GM12878 (cell line): ENCODE results near the gene CDC5L. TPM values are rescaled to one million over a fixed set of nuclear protein-coding genes. Genes with fewer than 3 reads are reported as not detected.

Experiments used
- ATAC-seq: fragments of 200-7000 bp; cut with Tn5 transposase; 3 replicates; pipeline ENCODE4 v1.9.1; 2020; ENCODE audit warnings: mild to moderate bottlenecking, moderate library complexity
- BruUV-seq: library from RNA; stranded (reverse); fragments of 400-500 nt; replicated peaks from 2 replicates; lab custom pipeline; 2021; lab: Mats Ljungman, UMichigan
- CTCF ChIA-PET: fragments of 300-600 bp; sonication (Branson Sonifier 250); formaldehyde crosslinking; extraction: SDS; loops from one replicate; lab custom pipeline; 2021; ENCODE audit warnings: inconsistent platforms; lab: Yijun Ruan, JAX
- POLR2A ChIA-PET: fragments of 350-600 bp; formaldehyde crosslinking; extraction: SDS; loops from one replicate; lab custom pipeline; 2021; ENCODE audit warnings: inconsistent platforms; lab: Charles Lee
- RAD21 ChIA-PET: fragments of 300-600 bp; sonication (Branson Sonifier 250); formaldehyde crosslinking; loops from one replicate; lab custom pipeline; 2023; ENCODE audit warnings: antibody characterized with exemption; ENCODE audit not compliant: unreplicated experiment; lab: Charles Lee
- SMC1A ChIA-PET: fragments of 300-600 bp; sonication (Branson Sonifier 250); formaldehyde crosslinking; loops from one replicate; lab custom pipeline; 2023; ENCODE audit not compliant: unreplicated experiment, uncharacterized antibody; lab: Charles Lee
- DNase-seq: peaks from one replicate; pipeline ENCODE4 v3.0.0-alpha.2; 2011; ENCODE audit warnings: low read depth, low spot score
- FAIRE-seq: peaks from 3 replicates; lab custom pipeline; 2011; peaks lifted over from hg19 to GRCh38; lab: Jason Lieb, UNC
- H2AFZ ChIP-seq: 2 replicates; pipeline ENCODE4 v1.6.0; 2011; ENCODE audit warnings: low read depth, low read length, control low read depth; ENCODE audit not compliant: control insufficient read depth
- H3K27ac ChIP-seq: 2 replicates; pipeline ENCODE4 v1.5.1; 2011; ENCODE audit warnings: control low read depth; ENCODE audit not compliant: control insufficient read depth, insufficient read depth
- H3K27me3 ChIP-seq, 2 experiments: replicated peaks in 1 of 2; 2 replicates each; pipeline versions ENCODE4 v1.6.0 to v1.6.1; 2011; ENCODE audit warnings: low read length in 1 of 2; ENCODE audit not compliant: control insufficient read depth in 2 of 2, insufficient read depth in 2 of 2
- H3K36me3 ChIP-seq, 2 experiments: 2 replicates each; pipeline ENCODE4 v1.5.1; 2011; ENCODE audit warnings: low read length in 1 of 2; ENCODE audit not compliant: control insufficient read depth in 2 of 2, insufficient read depth in 2 of 2
- H3K4me1 ChIP-seq: 2 replicates; pipeline ENCODE4 v1.6.1; 2011; ENCODE audit warnings: mild to moderate bottlenecking, low read length, moderate library complexity, mixed read lengths; ENCODE audit not compliant: control insufficient read depth, insufficient read depth
- H3K4me2 ChIP-seq: 2 replicates; pipeline ENCODE4 v1.6.0; 2011; ENCODE audit warnings: control low read depth; ENCODE audit not compliant: control insufficient read depth, insufficient read depth
- H3K4me3 ChIP-seq: fragments of 200-600 bp; sonication (generic); 2 replicates; pipeline ENCODE4 v1.5.1; 2016
- H3K79me2 ChIP-seq: 2 replicates; pipeline ENCODE4 v1.6.0; 2011; ENCODE audit warnings: low read length; ENCODE audit not compliant: control insufficient read depth, insufficient read depth
- H3K9ac ChIP-seq: 2 replicates; pipeline ENCODE4 v1.8.0; 2011; ENCODE audit warnings: low read length, control low read depth, mixed read lengths; ENCODE audit not compliant: control insufficient read depth, insufficient read depth
- H3K9me3 ChIP-seq: replicated peaks from 3 replicates; pipeline ENCODE4 v1.5.1; 2011; ENCODE audit warnings: mild to moderate bottlenecking, low read length; ENCODE audit not compliant: control insufficient read depth, insufficient read depth
- H4K20me1 ChIP-seq: 2 replicates; pipeline ENCODE4 v1.6.0; 2011; ENCODE audit not compliant: control insufficient read depth, insufficient read depth
- CEBPB ChIP-seq, 2 experiments: fragments of 150-350 bp in 1 of 2; IDR thresholded peaks; 2 replicates each; pipeline ENCODE4 v1.6.1; 2012 to 2014; ENCODE audit warnings: low read depth in 2 of 2, low read length in 2 of 2, borderline replicate concordance in 1 of 2, inconsistent platforms in 1 of 2
- CHD4 ChIP-seq: fragments of 200-600 bp; sonication (generic); IDR thresholded peaks from 2 replicates; pipeline ENCODE4 v1.6.1; 2016; ENCODE audit warnings: mild to moderate bottlenecking
- E4F1 ChIP-seq: fragments of 450-650 bp; IDR thresholded peaks from 2 replicates; pipeline ENCODE4 v1.6.1; 2018; ENCODE audit warnings: borderline replicate concordance, mild to moderate bottlenecking; ENCODE audit not compliant: partially characterized antibody
- ETV6 ChIP-seq, 2 experiments: fragments of 450-650 bp in 1 of 2; IDR thresholded peaks in 1 of 2; conservative IDR thresholded peaks in 1 of 2; 2 replicates each; pipeline ENCODE4 v1.6.1; 2014; ENCODE audit warnings: antibody characterized with exemption in 1 of 2, borderline replicate concordance in 1 of 2, low read depth in 1 of 2, mild to moderate bottlenecking in 1 of 2, moderate library complexity in 1 of 2
- EZH2 ChIP-seq: IDR thresholded peaks from 2 replicates; pipeline ENCODE4 v1.6.1; 2012; ENCODE audit warnings: low read depth, mild to moderate bottlenecking, control low read depth, inconsistent platforms, low read length, borderline replicate concordance; ENCODE audit not compliant: control insufficient read depth
- IRF4 ChIP-seq: IDR thresholded peaks from 2 replicates; pipeline ENCODE4 v1.6.1; 2011; ENCODE audit warnings: low read depth, low read length
- MYC ChIP-seq: IDR thresholded peaks from 2 replicates; pipeline ENCODE4 v1.6.1; 2011; ENCODE audit warnings: mild to moderate bottlenecking, low read length, moderate library complexity, inconsistent platforms; ENCODE audit not compliant: insufficient read depth, insufficient replicate concordance, insufficient read length, severe bottlenecking
- NFIC ChIP-seq: IDR thresholded peaks from 2 replicates; pipeline ENCODE4 v1.6.1; 2012; ENCODE audit warnings: low read depth, mild to moderate bottlenecking, inconsistent platforms, low read length, moderate library complexity
- PML ChIP-seq: IDR thresholded peaks from 2 replicates; pipeline ENCODE4 v1.6.1; 2012; ENCODE audit warnings: low read length, inconsistent platforms
- RUNX3 ChIP-seq: IDR thresholded peaks from 2 replicates; pipeline ENCODE4 v1.6.1; 2012; ENCODE audit warnings: low read length, inconsistent platforms
- SRF ChIP-seq, 2 experiments: IDR thresholded peaks; 2 replicates each; pipeline ENCODE4 v1.6.1; 2011; ENCODE audit warnings: low read depth in 2 of 2, low read length in 2 of 2, mild to moderate bottlenecking in 1 of 2, moderate library complexity in 1 of 2
- USF1 ChIP-seq: IDR thresholded peaks from 2 replicates; pipeline ENCODE4 v1.6.1; 2011; ENCODE audit warnings: borderline replicate concordance, low read depth, mild to moderate bottlenecking, moderate library complexity, mixed read lengths, low read length; ENCODE audit not compliant: insufficient read depth; ENCODE audit errors: extremely low read length
- WRNIP1 ChIP-seq: IDR thresholded peaks from 2 replicates; pipeline ENCODE4 v1.6.1; 2011; ENCODE audit warnings: low read depth, low read length, improper control_type of control experiment, borderline replicate concordance
- ZBTB40 ChIP-seq: fragments of 450-650 bp; IDR thresholded peaks from 2 replicates; pipeline ENCODE4 v1.6.1; 2016; ENCODE audit warnings: mild to moderate bottlenecking, moderate library complexity, borderline replicate concordance
- WGBS: methylation state at CpG from one replicate; pipeline ENCODE4 v1.1.6; 2016; ENCODE audit warnings: low lambda C conversion rate; ENCODE audit not compliant: insufficient replicate concordance, insufficient coverage; ENCODE audit errors: missing lambda C conversion rate; 5-methylcytosine and 5-hydroxymethylcytosine counted together
- in situ Hi-C: fragments of 300-500 bp; cut with MboI; formaldehyde crosslinking; loops from 9 replicates; pipeline ENCODE4 v1.14.3; 2018; ENCODE audit warnings: mixed read lengths
- intact Hi-C: fragments of 100-400 bp; cut with micrococcal nuclease; formaldehyde crosslinking; loops from one replicate; pipeline ENCODE4 v1.14.2; 2022; ENCODE audit not compliant: unreplicated experiment
- polyA plus RNA-seq, 11 experiments: library from polyadenylated mRNA; depleted of rRNA in 4 of 11; unstranded in 6 of 11; stranded (reverse) in 5 of 11; fragments of >200 nt; fragmentation: Nextera tagmentation in 4 of 11; fragmentation: Illumina TruSeq in 1 of 11; extraction: Ambion mirVana in 4 of 11; extraction: Trizol in 1 of 11; gene quantifications; 1 replicate in 1 of 11; 2 replicates in 10 of 11; pipeline versions ENCODE4 v1.2.1 to v1.2.3, GENCODE V29; 2011 to 2016; ENCODE audit warnings: inconsistent platforms in 2 of 11, missing spikeins in 2 of 11, low read depth in 1 of 11
- total RNA-seq, 4 experiments: library from RNA; depleted of rRNA in 3 of 4; stranded (reverse); fragments of >200 nt in 3 of 4; fragmentation: Illumina TruSeq in 1 of 4; extraction: Trizol in 1 of 4; gene quantifications; 2 replicates each; pipeline versions ENCODE4 v1.2.1 to v1.2.3, GENCODE V29; 2013 to 2021

Gene CDC5L
- total and polyA plus RNA-seq, 10 of the 15 experiments (the other 5 are each of a cell fraction or from before 2014, with no cell fraction given), result 13.2 to 29.4 (median 18.8) TPM

DNA sequence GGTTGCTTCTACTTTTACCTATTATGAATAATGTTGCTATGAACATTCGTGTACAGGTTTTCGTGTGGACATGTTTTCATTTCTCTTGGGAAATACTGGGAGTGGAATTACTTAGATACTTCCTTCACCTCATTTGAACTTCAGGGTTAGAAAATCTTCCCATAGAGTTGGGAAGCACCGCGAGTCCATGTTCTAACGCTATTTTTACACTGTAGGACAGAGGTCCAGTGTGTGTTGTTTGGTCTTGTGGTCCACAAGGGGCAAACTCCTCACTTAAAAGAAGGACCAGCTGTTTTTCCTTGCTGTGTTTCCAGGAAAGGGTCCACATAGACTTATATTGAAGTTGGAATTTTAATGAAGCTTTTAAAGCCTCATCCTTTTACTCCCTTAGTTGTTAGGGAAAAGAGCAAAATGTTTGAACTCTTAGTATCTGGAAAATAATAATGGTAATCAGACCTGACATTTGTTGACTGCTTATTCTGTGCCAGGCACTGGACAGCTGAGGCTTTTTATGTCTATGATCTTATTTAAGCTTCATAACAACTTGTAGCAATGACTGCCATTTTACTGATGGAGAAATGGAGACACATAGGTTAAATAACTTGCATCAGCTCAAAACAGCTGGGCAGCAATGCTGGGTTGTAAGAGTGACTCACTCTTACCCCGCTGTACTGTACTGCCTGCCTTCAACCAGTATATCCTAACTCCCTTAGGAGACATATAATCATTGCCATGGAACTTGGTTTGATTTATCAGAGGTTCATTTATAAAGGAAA, 52.0 kb downstream of the CDC5L start:
- Histone ChIP-seq H3K79me2 (no peaks in the 10 kb centered on the region; the same call in 1 of the 2 replicates), H3K9me3 (peaks cover 11% of the 10 kb centered on the region; the same call in 2 of the 3 replicates), H3K4me1 (no peaks in the 10 kb centered on the region), H4K20me1 (no peaks in the 10 kb centered on the region), H2AFZ (no peak overlapping the region), H3K27ac (no peak overlapping the region), H3K27me3 (no peaks in the 10 kb centered on the region), H3K36me3 (peaks cover 1 to 17% of the 10 kb centered on the region in 2 experiments; a peak in 3 of 4 replicates), H3K4me2 (no peak overlapping the region), H3K9ac (no peak overlapping the region), H3K4me3 (no peak overlapping the region)
- ATAC-seq (no peak), DNase-seq (no peak), FAIRE-seq (no peak)
- BruUV-seq, result no TSS peak
- in situ Hi-C loops (no loop called here), intact Hi-C loops (no loop called here)
- ChIA-PET POLR2A (interaction anchor here (0.7 kb wide), 2 partner anchors 53 to 186 kb away, joined by 3 read pairs; no protein-coding TSS in a partner anchor), CTCF (interaction anchor here (1.1 to 2.3 kb wide), 3 partner anchors 8 to 16 kb away, joined by 3 to 10 read pairs (median 8); no protein-coding TSS in a partner anchor), RAD21 (interaction anchor here (1.0 kb wide), 1 partner anchor 10 kb away, joined by 3 read pairs; no protein-coding TSS in a partner anchor), SMC1A (interaction anchor here (1.5 kb wide), 1 partner anchor 11 kb away, joined by 7 read pairs; no protein-coding TSS in a partner anchor)
- WGBS, result over 99% methylated on average over 6 of the region's 6 CpGs
- TF ChIP-seq SRF (IDR thresholded peaks at IDR 0.05; ENCODE audit: low read depth in 2 of 2, low read length in 2 of 2) (no peak), ZBTB40 (no peak), CEBPB (IDR thresholded peaks at IDR 0.05; ENCODE audit: borderline replicate concordance in 1 of 2, low read depth in 2 of 2, low read length in 2 of 2) (no peak), ETV6 (conservative IDR thresholded peaks at IDR 0.05 in 1 of 2, IDR thresholded peaks at IDR 0.05 in 1 of 2; ENCODE audit: borderline replicate concordance in 1 of 2, low read depth in 1 of 2) (no peak), EZH2 (no peak), MYC (no peak), PML (no peak), IRF4 (no peak), WRNIP1 (no peak), CHD4 (no peak), NFIC (no peak), USF1 (no peak), RUNX3 (no peak), E4F1 (no peak)
